HTERT RPE-1 (cell line): ENCODE measurements around the gene EGFR.

Experiments
- in situ Hi-C: fragments of 300-500 bp; cut with MboI; formaldehyde crosslinking; loops from 4 replicates; pipeline ENCODE4 v1.14.3; 2020; ENCODE audit warnings: low sequenced_read_pairs

EGFR gene

DNA sequence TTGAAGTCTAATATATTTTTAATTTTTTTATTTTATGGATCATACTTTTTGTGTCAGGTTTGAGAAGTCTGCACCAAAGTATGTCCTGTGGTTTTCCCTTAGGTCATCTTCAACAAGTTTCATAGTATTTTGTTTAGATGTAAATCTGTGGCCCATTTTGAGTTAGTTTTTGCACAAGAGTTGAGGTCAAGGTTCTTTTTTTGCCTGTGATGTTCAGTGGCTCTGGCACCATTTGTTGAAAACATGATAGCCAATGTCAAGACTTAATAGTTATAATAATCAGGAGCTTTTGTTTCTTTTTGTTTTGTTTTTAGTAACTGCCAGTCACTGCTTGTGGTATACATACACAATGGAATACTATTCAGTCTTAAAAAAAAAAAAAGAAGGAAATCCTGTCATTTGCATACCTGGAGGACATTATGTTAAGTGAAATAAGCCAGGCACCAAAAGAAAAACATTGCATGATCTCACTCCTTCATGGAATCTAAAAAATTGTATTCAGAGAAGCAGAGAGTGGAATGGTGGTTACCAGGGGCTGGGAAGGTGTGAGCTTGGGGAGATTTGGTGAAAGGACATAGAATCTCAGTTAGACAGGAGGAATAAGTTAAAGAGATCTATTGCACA, 61.3 kb downstream of the EGFR start:
- in situ Hi-C loops = no loop called here

DNA sequence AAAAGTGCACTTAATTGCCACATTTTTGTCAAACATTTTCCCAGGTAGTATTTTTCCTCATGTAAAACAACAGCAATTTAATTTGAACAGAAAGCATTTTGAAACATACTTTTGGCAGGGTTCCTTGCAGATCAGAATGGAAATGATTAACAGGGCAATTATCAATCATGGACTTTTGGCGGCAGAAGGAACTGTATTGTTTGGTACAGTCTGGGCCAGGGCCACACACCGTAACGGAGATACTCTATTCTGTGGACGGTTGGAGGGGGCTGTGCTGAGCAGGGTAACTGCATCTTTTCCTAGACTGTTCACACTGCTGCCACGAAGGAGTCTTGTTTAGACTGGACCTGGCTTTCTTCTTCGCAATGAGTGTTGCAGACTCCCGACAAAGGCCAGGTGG, 62.3 kb downstream of the EGFR start:
- in situ Hi-C loops = no loop called here

DNA sequence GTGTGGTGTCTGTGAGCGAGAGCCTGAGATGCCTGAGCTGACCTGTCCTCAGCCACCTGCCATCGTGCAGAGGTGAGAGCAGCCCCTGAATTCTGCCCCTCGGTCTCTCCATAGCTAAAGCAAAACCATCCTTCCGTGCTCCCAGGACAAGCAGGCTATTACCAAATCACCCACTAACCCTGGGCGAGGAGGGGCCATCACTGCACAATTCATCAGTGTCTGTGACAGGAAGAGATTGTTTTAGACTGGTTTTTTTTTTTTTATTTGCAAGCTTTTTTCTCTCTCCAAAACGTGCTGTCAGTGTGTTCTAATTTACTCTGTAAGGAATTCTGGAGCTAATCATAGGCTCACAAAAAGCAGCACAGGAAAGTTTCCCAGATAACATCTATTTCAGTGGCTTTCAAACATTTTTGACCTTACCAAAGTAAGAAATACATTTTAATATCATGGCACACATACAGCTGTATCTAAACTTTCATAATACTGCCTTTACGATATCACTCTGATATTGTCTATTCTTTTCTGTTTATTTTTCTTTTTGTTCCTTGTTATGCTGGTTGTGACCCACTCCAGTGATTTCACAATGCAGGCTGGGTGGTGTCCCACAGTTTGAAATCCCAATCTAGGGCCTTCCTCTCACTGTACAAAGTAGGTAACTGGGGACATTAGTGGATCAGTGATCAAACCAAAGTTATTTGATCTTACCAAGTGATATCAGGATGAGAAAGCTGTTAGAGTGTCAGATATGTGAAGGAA, 62.8 kb downstream of the EGFR start:
- in situ Hi-C loops = no loop called here

DNA sequence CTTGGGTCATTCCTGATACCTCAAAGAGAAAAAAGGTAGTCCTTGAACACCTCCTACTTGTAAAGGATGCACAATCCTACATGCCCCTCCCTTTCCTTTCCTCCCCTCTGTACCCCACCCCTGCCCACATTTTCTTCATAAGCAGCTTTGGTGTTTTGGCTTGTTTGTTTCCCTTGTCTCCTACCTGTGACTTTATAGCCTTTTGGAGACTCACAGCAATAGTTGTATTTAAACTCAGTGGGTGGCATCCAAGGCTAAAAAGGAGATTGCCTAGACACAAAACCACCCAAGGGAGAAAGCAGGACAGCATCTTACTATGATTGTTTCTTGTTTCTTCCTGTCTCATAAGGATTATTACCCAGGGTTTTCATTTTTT, 63.4 kb downstream of the EGFR start:
- in situ Hi-C loops = no loop called here

DNA sequence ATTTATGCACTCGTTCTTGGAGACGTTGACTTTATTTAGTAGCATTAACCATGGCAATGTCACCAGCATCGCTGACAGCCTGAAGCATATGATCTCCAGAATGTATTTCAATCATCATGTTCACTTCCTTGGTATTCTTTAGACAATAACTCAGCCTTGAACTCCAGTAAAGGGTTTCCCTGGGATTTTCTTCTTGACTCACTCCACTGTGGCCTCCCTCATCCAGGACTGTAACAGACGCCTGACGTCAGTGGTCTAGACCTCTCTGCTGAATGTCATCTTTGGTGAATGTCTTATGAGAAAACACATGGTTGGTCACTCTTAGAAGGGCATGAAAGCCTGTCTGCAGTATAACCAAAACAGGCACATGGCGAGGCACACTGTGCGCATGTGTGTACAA, 64.4 kb downstream of the EGFR start:
- in situ Hi-C loops = no loop called here

DNA sequence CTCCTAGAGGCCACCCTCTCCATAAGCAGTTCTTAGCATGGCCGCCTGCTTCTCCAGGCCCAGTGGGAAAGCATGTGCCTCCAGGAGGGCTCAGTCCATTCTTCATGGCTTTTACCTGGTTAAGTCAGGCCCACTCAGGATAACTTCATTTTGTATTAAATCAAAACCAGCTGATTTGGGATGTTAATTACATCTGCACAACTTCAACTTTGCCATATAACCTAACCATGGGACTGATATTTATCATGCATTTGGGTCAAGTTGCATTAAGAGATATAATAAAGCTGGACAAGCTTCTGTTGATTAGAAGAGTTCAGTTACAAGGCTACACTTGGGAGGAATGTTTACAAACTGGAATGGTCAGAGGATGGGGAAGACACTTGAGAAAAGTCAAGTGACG, 65.5 kb downstream of the EGFR start:
- in situ Hi-C loops = no loop called here

DNA sequence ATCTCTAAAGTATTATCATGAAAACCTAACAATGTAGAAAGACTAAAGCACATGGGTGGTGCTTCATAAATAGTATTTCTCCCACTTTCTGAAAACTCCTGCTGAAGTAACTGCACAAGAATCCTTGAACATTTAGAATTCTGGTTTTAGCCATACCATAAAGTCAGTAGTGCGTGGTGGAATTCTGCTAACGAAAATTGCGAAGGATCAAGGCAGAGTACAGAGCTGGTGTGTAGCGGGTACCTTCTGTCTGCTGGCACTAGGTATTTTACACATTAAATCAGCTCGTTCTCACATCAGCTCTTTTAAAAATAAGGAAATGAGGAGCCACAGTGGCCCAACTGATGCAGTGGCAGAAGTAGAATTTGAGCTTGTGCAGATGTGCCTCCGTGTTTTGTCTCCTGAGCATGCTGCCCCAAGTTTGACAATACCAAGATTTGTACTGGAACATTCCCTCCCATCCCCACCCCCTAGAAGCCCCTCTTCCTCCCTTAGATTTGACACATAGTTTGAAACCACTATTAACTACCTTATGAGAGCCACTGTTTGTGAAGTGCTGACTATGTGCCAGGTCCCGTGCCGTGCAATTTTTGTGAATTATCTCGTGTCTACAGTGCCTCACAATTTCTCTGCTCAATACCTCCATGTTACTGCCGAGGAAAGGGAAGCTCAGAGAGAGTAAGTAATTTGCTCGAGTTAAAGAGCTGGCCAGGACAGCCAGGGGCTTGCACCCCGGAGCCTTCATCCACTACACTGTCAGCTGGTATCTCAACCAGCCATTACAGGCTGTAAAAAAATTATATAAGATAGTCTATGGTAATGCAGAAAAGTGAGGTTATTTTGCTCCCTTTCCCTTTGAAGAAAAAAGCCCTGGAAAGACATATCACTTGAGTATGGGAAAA, 66.9 kb downstream of the EGFR start:
- in situ Hi-C loops = no loop called here

DNA sequence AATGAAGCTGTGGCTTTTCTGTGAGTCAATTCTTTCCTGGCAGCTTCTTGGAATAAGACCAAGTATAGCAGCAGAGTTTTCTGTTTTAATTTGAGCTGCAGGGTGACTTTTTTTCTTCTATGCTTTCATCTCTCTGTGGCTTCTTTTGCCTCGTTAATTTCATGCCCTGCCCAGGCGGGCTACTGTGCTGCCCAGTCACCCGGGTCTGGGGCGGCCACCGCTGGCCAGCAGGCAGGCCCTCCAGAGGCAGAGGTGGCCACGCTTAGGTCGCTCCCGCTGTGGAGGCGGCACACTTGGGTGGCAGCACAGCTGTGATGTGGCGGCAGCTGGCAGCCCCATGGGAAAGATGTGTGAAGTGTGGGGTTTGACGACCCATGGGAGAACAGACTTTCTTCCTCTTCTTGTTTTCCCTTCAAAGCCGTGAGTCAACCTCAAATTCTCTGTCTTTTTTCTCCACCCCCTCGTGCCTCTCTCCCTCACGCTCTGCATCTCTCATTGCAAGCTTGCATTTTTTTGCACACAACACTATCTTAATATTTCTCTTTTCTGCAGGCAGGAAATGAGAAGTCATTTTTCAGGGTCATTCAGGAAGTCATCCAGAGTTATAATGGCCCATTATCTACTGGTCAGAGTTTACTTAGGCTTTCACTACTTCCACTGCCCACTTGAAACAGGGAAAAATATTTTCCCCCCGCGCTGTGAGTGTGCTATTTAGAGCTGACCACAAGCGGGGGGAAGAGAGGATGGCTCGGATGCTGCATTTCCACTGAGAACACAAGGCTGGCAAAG, 67.8 kb downstream of the EGFR start:
- in situ Hi-C loops = no loop called here

DNA sequence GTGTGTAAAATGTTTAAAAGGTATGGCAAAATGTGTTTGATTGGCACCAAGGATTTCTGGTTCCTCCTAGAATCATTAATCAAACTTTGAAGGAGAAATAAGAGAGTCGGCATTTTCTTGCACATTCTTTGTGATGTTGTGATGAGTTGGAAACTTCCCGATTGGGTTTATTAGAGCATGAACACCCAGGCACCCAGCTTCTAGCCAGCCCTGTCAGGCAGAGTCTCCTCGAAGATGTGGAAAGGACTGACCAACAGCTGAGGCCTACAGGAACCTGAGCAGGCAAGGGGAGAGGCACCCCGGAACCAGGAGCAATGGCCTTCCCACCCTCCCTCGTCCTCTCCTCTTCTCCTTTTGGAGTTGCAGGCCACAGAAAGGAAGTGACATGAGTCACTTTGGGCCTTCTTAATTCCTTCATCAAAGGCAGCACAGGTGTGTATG, 68.7 kb downstream of the EGFR start:
- in situ Hi-C loops = no loop called here

DNA sequence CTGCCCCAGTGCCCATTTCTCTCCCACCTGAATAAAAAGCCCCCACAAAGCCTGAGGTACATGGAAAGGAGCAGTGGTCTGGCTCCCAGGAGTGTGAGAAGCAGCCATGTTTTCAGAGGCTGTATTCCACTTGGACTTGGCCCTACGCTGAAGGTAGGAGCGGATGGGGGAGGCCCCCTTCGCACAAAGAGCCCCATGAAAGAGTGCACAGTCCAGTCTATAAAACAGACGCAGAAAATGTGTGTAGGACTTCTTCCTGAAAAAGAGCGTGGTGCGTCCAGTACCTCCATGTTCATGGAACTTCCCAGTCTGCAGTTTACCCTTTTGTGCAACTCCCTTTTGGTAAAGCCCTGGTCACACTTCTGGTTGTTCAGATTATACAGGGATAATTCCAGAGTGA, 69.3 kb downstream of the EGFR start:
- in situ Hi-C loops = no loop called here

DNA sequence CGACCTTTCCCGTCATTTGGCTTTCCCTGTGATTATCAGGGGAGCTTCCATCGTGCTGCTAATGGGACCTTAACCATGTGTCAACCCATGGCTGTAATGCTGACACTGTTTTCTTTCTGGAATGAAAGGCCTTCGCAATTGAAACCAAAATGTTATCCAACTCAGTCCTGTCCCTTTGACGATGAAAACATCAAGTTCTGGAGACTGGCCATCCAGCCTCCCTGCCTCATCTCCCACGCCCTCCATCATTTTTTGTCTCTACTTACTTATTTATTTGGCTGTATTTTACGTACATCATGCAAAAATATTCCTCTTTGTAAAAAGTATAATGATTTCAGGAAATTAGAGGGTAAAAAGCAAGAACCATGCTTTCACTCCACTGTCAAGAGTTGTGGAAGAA, 69.8 kb downstream of the EGFR start:
- in situ Hi-C loops = no loop called here

DNA sequence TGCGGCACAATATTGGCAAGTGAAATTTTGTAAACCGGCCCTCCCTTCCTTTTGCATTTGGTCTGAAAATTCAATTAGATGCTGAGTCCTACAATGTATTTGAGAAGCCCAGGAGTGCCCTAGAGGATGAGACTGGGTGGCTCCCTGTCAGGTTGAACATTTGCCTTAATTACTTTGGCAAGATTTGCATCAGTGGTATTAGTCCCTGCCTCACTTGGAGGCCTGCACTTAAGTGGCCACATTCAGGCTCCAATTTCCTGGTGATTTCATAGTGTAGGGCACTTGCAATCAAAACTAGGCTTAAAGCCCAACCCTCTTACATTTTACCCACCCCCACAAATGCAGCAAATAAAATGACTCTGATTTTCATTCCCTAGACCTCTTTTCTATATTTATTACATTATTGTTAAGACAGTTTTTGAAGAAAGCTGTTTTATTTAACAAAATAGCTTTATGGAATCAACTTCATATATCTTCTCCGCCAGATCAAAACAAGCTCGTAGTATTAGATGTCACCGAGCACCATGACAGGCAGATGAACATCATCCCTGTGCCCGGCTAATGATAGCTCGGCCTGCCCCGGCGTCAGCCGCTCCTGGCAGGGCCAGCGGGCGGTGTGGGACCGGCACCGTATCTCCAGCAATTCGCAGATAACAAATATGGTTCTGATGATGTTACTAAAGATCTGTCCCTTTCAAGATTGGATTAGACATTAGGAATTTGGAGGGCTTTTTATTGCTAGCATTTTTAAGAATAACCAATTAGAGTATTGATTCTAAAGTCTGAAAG, 73.6 kb downstream of the EGFR start:
- in situ Hi-C loops = no loop called here

DNA sequence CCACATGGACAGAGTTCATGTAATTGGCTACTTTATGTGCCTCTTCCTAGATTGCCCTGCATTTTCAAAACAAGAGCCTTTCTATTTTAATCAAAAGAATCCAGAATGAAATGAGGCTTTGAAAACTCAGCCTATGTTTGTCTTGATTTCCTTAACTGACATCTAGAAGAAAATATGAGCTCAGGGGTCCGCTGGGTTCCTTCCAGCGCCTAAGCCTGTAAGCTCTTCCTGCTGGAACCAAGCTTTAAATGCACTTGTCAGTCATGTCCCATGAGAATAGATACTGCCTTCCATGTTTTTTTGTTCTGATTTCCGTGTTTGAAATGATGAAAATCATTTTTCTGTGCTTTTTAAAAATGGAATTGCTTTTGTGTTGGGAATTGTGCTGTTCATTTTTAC, 74.2 kb downstream of the EGFR start:
- in situ Hi-C loops = no loop called here

DNA sequence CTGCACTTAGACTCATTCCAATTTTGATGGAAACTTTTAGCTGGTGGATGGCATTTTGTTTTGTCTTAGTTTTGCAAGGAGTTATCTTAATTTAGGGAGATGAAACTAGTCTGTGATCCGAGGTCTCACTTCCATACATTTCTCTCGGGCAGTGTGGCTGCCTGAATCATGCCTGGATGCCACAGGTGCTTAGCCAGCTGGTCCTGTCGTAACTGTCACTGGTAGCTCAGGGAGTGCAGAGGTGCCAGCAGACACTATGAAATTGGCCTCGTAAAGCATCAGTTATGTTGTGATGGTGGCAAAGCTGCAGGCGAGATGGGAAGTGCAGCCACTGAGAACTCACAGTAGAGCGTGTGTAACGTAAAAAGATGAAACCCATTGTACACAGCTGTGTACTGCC, 74.9 kb downstream of the EGFR start:
- in situ Hi-C loops = no loop called here

DNA sequence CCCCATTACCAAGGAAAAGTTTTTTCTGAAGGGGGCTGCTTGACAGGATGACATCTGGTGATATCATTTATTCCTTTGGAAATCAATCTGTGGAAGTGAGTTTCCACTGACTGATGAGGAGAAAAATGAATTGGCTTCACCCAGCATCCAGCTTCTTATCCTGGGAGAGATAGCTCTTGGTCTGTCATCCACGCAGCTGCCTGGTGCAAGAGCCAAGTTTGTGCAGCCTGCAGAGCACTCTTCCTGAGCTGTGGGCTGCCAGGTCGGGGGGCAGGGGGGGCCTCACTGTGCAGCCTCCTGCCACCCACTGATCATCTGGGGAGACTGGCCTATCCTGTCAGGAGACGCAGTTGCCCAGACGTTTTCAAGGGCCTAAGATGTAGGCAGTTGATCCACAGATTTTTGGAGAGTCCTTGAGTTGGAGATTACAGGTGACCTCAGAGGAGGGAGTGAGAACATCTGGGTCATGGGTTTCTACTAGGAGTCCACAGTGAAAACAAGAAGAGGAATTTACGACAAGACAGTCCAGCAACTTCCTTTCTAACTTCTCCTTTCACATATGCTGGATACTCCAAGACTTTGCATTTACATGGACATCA, 75.4 kb downstream of the EGFR start:
- in situ Hi-C loops = no loop called here

DNA sequence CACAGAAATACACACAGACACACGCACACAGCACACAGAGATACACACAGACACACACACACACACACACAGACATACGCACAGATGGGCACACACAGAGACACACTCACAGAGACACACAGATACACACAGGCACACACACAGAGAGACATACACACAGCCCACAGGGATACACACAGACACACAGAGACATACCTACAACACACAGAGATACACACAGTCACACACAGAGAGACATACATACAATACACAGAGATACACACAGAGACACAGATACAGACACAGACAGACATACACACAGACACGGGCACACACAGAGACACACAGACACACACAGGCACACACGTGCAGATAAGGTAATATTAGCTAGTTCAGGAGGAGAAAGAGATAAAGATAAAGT, 76.9 kb downstream of the EGFR start:
- in situ Hi-C loops = no loop called here

DNA sequence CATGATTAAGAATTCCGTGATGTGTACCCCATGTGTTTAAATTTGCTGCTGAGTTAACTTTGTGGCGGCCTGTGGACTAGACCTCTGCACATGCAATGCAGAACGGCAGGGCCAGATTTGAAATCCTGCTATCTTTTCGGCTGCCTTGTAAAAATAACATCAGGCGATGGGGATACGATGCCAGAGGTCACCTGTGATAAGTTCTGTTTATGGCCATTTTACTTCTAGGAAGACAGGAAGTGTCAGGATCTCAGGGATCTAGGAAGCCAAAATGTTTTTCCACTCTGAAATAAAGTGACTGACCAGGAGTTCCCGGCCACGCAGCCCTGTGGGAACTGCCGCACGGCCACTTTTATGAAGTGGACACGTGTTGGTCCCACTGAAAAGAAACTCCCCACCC, 77.5 kb downstream of the EGFR start:
- in situ Hi-C loops = no loop called here

DNA sequence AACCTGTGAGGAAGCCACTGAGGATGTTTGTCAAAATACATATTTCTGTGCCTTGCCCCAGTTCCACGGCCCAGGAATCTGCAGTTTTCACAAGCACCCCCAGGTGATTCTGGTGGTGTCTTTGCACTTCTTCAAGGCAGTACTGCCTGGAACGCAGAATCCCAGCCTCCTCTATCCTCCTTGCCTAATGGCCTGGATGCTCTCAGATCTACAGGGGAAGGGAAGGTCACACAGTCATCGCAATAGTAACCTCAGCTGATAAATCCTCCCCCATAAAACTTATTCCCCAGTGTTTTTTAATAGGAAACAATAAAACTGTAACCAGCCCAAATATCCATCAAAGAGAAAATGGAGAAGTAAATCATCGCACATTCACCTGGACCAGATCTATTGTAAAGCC, 78.3 kb downstream of the EGFR start:
- in situ Hi-C loops = no loop called here

DNA sequence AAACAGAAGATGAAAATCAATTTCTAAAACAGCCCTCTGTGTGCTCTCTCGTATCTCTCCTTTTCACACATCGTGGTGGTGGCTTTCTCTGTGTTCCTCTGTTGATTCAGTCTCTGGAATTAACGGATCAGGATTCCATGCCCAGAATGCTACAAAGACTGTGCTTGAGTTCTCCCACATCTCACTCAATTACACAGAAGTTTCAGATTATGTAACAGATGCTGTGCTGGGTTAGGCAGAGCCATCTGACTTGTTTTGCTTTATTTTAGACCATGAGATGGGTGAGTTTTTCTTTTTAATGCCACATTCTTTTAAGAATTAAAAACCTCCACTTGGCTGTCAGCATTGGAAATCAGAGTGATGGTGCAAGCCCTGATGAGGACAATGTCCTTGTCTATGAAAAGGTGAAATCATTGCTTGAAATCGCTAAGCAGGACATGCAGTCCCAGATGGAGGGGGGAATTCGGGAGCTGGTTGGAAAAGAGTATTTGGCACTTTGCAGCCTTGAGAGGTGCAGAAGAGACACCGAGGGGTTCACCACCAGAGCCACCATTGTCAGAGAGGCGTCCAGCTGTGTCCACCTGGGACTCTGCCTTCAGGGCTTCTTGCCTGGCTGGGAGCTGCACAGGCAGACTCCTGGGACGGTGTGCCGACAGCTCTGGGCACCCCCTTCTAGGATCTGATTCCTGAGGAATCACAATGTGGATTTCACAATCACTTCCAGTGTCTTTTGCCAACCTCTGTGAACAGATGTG, 80.4 kb downstream of the EGFR start:
- in situ Hi-C loops = no loop called here
